Measurements from ENCODE around the gene ST6GALNAC5.

Gene ST6GALNAC5

GRCh38 chr1:77085109-77085508, 217.8 kb downstream of the ST6GALNAC5 start:
- Mint-ChIP-seq H3K4me1 (no peaks in the 10 kb centered on the region), H3K36me3 (ENCODE audit: low read depth) (peaks cover 14% of the 10 kb centered on the region), H3K4me3 (no peak overlapping the region), H3K27me3 (ENCODE audit: low read depth, poor library complexity) (no peaks in the 10 kb centered on the region), H3K9me3 (no peaks in the 10 kb centered on the region), H3K27ac (no peak overlapping the region)
- DNase-seq = no peak
- TF ChIP-seq CTCF (IDR thresholded peaks at IDR 0.05) = no peak

- H3K36me3 Mint-ChIP-seq (ENCODE audit: low read depth) = peaks cover 8% of the 10 kb centered on the region
- H3K4me1 Mint-ChIP-seq = no peaks in the 10 kb centered on the region
- H3K9me3 Mint-ChIP-seq = no peaks in the 10 kb centered on the region
- H3K4me3 Mint-ChIP-seq = no peak overlapping the region
- no peaks in the 10 kb centered on the region for H3K27me3 Mint-ChIP-seq (ENCODE audit: low read depth, poor library complexity)
- no peak for TF ChIP-seq CTCF (IDR thresholded peaks at IDR 0.05)
- no peak overlapping the region for H3K27ac Mint-ChIP-seq
- DNase-seq = no peak
Measured at GRCh38 chr1:77089756-77090155, 222.5 kb downstream of the ST6GALNAC5 start.

GRCh38 chr1:77095236-77095635, 228.0 kb downstream of the ST6GALNAC5 start:
- H3K4me1 Mint-ChIP-seq = peaks cover 5% of the 10 kb centered on the region
- DNase-seq = no peak
- no peak overlapping the region for H3K27ac Mint-ChIP-seq
- H3K4me3 Mint-ChIP-seq = no peak overlapping the region
- H3K36me3 Mint-ChIP-seq (ENCODE audit: low read depth) = no peaks in the 10 kb centered on the region
- H3K9me3 Mint-ChIP-seq = no peaks in the 10 kb centered on the region
- H3K27me3 Mint-ChIP-seq (ENCODE audit: low read depth, poor library complexity) = peaks cover 3% of the 10 kb centered on the region
- no peak for TF ChIP-seq CTCF (IDR thresholded peaks at IDR 0.05)

GRCh38 chr1:77096496-77097255, 229.4 kb downstream of the ST6GALNAC5 start:
- TF ChIP-seq CTCF (IDR thresholded peaks at IDR 0.05) = no peak
- Mint-ChIP-seq H3K27ac (no peak overlapping the region), H3K9me3 (no peaks in the 10 kb centered on the region), H3K27me3 (ENCODE audit: low read depth, poor library complexity) (peaks cover 3% of the 10 kb centered on the region), H3K4me1 (peaks cover 5% of the 10 kb centered on the region), H3K36me3 (ENCODE audit: low read depth) (no peaks in the 10 kb centered on the region), H3K4me3 (no peak overlapping the region)
- DNase-seq = no peak

GRCh38 chr1:77100875-77101274, 233.6 kb downstream of the ST6GALNAC5 start:
- no peaks in the 10 kb centered on the region for H3K36me3 Mint-ChIP-seq (ENCODE audit: low read depth)
- H3K27ac Mint-ChIP-seq = no peak overlapping the region
- H3K4me3 Mint-ChIP-seq = no peak overlapping the region
- peaks cover 3% of the 10 kb centered on the region for H3K27me3 Mint-ChIP-seq (ENCODE audit: low read depth, poor library complexity)
- no peak for TF ChIP-seq CTCF (IDR thresholded peaks at IDR 0.05)
- no peak for DNase-seq
- H3K4me1 Mint-ChIP-seq = no peaks in the 10 kb centered on the region
- H3K9me3 Mint-ChIP-seq = no peaks in the 10 kb centered on the region

GRCh38 chr1:77103486-77103885, 236.2 kb downstream of the ST6GALNAC5 start:
- Mint-ChIP-seq H3K4me3 (no peak overlapping the region), H3K4me1 (no peaks in the 10 kb centered on the region), H3K27ac (no peak overlapping the region), H3K27me3 (ENCODE audit: low read depth, poor library complexity) (no peaks in the 10 kb centered on the region), H3K9me3 (no peaks in the 10 kb centered on the region), H3K36me3 (ENCODE audit: low read depth) (peaks cover 1% of the 10 kb centered on the region)
- no peak for TF ChIP-seq CTCF (IDR thresholded peaks at IDR 0.05)
- no peak for DNase-seq
